GM23248 (cell line): Measurements from ENCODE around the gene CADM4.

Experiments used
- EZH2 ChIP-seq: fragments of 200-600 bp; sonication (generic); IDR thresholded peaks from 2 replicates; pipeline ENCODE4 v1.6.1; 2018; ENCODE audit warnings: antibody characterized with exemption, mild to moderate bottlenecking; ENCODE audit not compliant: insufficient read depth, poor library complexity, severe bottlenecking
- EZH2phosphoT487 ChIP-seq: fragments of 200-600 bp; sonication (generic); IDR thresholded peaks from 2 replicates; pipeline ENCODE4 v1.6.1; 2018; ENCODE audit warnings: antibody characterized with exemption, moderate library complexity, mild to moderate bottlenecking, low read depth; ENCODE audit not compliant: insufficient read depth

DNA sequence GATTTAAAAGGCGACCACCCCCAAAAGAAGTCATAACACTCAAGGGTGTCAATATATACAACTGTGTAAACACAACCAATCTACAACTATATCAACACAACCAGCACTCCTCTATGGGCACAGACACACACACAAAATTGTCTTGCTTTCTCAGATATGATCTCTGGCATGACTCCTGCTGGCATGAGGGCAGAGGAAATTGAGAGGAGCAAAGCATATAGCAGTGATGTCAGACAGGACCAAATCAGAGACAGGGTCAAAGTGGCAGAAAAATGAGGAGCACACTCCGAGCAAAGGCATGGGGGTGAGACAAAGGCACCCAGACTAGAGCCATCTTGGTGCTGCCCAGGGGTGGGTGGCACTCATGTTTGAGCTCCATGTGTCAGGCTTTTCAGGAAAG, 53.3 kb downstream of the CADM4 start:
- TF ChIP-seq EZH2 = no peak
- no peak for TF ChIP-seq EZH2phosphoT487
